ENCODE measurements around the gene NBEAL2.

DNA sequence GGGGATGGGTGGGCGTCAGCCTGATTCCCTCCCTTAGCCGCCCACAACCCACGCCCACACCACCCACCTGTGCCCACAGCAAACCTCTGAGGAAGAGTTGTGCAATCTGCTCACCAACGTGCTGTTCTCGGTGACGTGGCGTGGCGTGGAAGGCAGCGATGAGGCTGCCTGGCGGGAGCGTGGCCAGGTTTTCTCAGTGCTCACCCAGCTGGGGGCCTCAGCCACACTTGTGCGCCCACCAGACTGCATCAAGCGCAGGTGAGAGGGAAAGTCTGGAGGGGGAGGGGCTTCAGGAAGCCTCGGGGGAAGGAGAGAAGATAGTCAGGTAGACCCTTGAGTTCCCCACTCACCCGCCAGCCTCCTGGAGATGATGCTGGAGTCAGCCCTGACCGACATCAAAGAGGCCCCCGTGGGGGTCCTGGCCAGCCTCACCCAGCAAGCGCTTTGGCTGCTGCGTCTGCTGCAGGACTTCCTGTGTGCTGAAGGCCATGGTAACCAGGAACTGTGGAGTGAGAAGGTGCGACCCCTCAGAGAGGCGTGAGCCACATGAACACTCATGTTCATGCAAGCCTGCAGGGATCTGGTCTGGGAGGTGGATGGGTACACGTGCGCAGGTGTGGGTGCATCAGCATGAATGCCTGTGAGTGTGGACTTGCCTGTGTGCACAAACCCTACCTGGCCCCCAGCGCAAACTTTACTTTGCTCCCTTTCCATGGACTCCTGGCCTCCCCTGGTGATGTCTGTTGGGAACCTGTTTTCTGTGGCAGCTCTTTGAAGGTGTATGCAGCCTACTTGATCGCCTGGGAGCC lies 21.7 kb downstream of the NBEAL2 start:
- TF ChIP-seq, protein P1, sequence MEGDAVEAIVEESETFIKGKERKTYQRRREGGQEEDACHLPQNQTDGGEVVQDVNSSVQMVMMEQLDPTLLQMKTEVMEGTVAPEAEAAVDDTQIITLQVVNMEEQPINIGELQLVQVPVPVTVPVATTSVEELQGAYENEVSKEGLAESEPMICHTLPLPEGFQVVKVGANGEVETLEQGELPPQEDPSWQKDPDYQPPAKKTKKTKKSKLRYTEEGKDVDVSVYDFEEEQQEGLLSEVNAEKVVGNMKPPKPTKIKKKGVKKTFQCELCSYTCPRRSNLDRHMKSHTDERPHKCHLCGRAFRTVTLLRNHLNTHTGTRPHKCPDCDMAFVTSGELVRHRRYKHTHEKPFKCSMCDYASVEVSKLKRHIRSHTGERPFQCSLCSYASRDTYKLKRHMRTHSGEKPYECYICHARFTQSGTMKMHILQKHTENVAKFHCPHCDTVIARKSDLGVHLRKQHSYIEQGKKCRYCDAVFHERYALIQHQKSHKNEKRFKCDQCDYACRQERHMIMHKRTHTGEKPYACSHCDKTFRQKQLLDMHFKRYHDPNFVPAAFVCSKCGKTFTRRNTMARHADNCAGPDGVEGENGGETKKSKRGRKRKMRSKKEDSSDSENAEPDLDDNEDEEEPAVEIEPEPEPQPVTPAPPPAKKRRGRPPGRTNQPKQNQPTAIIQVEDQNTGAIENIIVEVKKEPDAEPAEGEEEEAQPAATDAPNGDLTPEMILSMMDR (IDR thresholded peaks at IDR 0.05; ENCODE audit: insufficient read depth, low read length, poor library complexity, severe bottlenecking) = no peak
- TF ChIP-seq EZH2phosphoT487 (conservative IDR thresholded peaks at IDR 0.05; ENCODE audit: low read length) = no peak

All from SU-DHL-6 (cell line).